Right lobe of liver (tissue), 4 donors: ENCODE data around the gene CLEC18A.
"Not testable (repeated sequence)": the region's sequence is repeated elsewhere in the genome, so short reads cannot be mapped to it uniquely, and the experiment has no call there.

Source experiments
- CTCF ChIP-seq, 4 donors: fragments of 200-600 bp in 3 of 4; fragments of 450-650 bp in 1 of 4; IDR thresholded peaks; one replicate each; pipeline versions ENCODE4 v1.5.1 to v1.8.0; 2016 to 2022; ENCODE audit warnings: antibody characterized with exemption in 4 of 4, mild to moderate bottlenecking in 2 of 4
- POLR2A ChIP-seq: fragments of 450-650 bp; IDR thresholded peaks from one replicate; pipeline ENCODE4 v1.6.1; 2017; ENCODE audit warnings: antibody characterized with exemption, mild to moderate bottlenecking
- donor health status: DM: no; HTN: no; CAD: no.
- donor health status: DM: no; HTN: no; CAD: no.
- donor health status: DM: no; HTN: yes; CAD: no.

- TF ChIP-seq CTCF (IDR thresholded peaks at IDR 0.05); POLR2A: not testable (repeated sequence)
These were observed 16.6 kb downstream of the CLEC18A start for GRCh38 chr16:69967688-69968087.
